HL-60 (cell line): ENCODE measurements around the gene MGAT4B.

Experiments
- DNase-seq, 2 experiments: peaks; one replicate each; pipeline ENCODE4 v3.0.0-alpha.2; 2010 to 2020; ENCODE audit warnings: low read depth in 1 of 2, low spot score in 1 of 2
- H3K27ac ChIP-seq: fragments of 250-450 bp; sonication (Bioruptor Pico); replicated peaks from 2 replicates; pipeline ENCODE4 v1.5.1; 2020; ENCODE audit warnings: mild to moderate bottlenecking, moderate library complexity
- H3K27me3 ChIP-seq: fragments of 250-450 bp; sonication (Bioruptor Pico); 2 replicates; pipeline ENCODE4 v1.5.1; 2021; ENCODE audit warnings: mild to moderate bottlenecking, moderate library complexity; ENCODE audit not compliant: insufficient read depth, poor library complexity, severe bottlenecking
- H3K4me3 ChIP-seq: replicated peaks from 2 replicates; pipeline ENCODE4 v1.5.1; 2011; ENCODE audit warnings: mild to moderate bottlenecking, control low read depth, low read length; ENCODE audit not compliant: insufficient read depth
- CTCF ChIP-seq: IDR thresholded peaks from one replicate; pipeline ENCODE4 v1.5.1; 2011; ENCODE audit warnings: low read length, control low read depth, inconsistent platforms; ENCODE audit not compliant: insufficient read depth
- GABPA ChIP-seq: IDR thresholded peaks from 2 replicates; pipeline ENCODE4 v1.6.1; 2012; ENCODE audit warnings: low read depth
- POLR2AphosphoS5 ChIP-seq: IDR thresholded peaks from 2 replicates; pipeline ENCODE4 v1.6.1; 2012; ENCODE audit warnings: low read depth
- REST ChIP-seq: IDR thresholded peaks from 2 replicates; pipeline ENCODE4 v1.6.1; 2012; ENCODE audit warnings: low read depth; ENCODE audit not compliant: insufficient replicate concordance
- SPI1 ChIP-seq: IDR thresholded peaks from 2 replicates; pipeline ENCODE4 v1.6.1; 2012; ENCODE audit warnings: low read depth, mild to moderate bottlenecking, borderline replicate concordance

The MGAT4B gene

GRCh38 chr5:179814090-179814489, 7.4 kb upstream of the MGAT4B start:
- TF ChIP-seq POLR2AphosphoS5 (no peak), REST (no peak), CTCF (no peak), SPI1 (no peak), GABPA (no peak)
- H3K27ac ChIP-seq, result no peak overlapping the region

GRCh38 chr5:179812997-179813607, 6.4 kb upstream of the MGAT4B start:
- DNase-seq, result no peak
- Histone ChIP-seq H3K27ac (no peak overlapping the region), H3K4me3 (no peak overlapping the region), H3K27me3 (no peaks in the 10 kb centered on the region)
- TF ChIP-seq REST (no peak), CTCF (no peak), GABPA (no peak), POLR2AphosphoS5 (no peak), SPI1 (no peak)

More at GRCh38 chr5:179814090-179814489, 7.4 kb upstream of the MGAT4B start:
- H3K27me3 ChIP-seq, result no peaks in the 10 kb centered on the region
- H3K4me3 ChIP-seq, result no peak overlapping the region
- DNase-seq, result no peak

DNA sequence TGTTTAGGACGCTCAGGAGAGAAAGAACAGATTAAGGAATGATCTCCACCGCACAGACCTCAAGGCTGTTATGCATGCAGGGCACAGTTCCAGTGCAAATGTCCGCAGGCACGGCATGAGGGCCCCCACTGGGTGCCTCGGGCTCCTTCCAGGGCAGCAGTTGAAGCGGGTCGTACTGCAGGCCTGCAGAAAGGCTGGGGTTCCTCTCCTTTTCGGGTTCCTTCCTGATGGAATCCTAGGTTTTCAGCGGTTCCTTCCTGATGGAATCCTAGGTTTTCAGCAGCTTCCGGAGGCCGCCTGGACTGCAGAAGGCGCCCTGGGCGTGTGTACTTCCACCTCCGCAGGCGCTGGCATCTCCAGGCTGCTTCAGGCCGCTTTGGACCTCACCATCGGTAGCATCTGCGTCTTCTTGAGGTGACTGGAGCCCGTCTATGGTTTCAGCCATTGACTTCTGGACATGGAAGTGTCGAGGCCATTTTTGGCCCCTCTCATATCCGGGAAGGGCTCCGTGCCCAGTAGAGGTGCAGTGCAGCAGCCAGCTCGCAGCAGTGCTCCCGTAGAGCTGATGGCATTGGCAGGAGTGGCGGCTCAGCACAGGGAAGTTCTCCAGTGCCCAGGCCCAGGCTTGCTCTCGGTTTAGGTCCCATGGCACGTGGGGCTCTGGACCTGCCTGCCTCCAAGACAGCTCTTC, 5.6 kb upstream of the MGAT4B start:
- Histone ChIP-seq H3K4me3 (no peak overlapping the region), H3K27me3 (no peaks in the 10 kb centered on the region), H3K27ac (no peak overlapping the region)
- TF ChIP-seq POLR2AphosphoS5, result no peak
- no peak for TF ChIP-seq REST
- no peak for TF ChIP-seq SPI1
- TF ChIP-seq CTCF, result no peak
- TF ChIP-seq GABPA, result no peak
- DNase-seq, result no peak
